Measurements from ENCODE around the gene TMX2. TPM values are rescaled to one million over a fixed set of nuclear protein-coding genes. Genes with fewer than 3 reads are reported as not detected.
"Not testable (repeated sequence)": the region's sequence is repeated elsewhere in the genome, so short reads cannot be mapped to it uniquely, and the experiment has no call there.

The TMX2 gene
- total and polyA plus RNA-seq, 5 donors from 2014 or later, result 33.3 to 92.4 (median 68.7) TPM

GRCh38 chr11:57675176-57675941, 37.0 kb upstream of the TMX2 start:
- no peaks in the 10 kb centered on the region for H3K9me3 Mint-ChIP-seq
- no peaks in the 10 kb centered on the region for H3K9me3 ChIP-seq (ENCODE audit: control insufficient read depth in 2 of 2, low read length in 2 of 2)
- no peaks in the 10 kb centered on the region for H3K27me3 ChIP-seq (ENCODE audit: control insufficient read depth, insufficient read depth, low read length)
- ATAC-seq (ENCODE audit: low read depth in 2 of 2) (no peak), DNase-seq (no peak)
- no peaks in the 10 kb centered on the region for H3K27me3 Mint-ChIP-seq
- no peak overlapping the region for H3K27ac ChIP-seq (ENCODE audit: insufficient read depth, low read length, poor library complexity, severe bottlenecking)
- H3K36me3 Mint-ChIP-seq, result peaks cover 29% of the 10 kb centered on the region
- H3K4me3 Mint-ChIP-seq, result peak overlapping the region in 2 of 4 donors; percentile 6 to 11
- H3K4me1 ChIP-seq (ENCODE audit: control insufficient read depth, insufficient read depth, low read length, poor library complexity, severe bottlenecking), result peaks cover 46% of the 10 kb centered on the region
- peaks cover 18 to 86% (median 68%) of the 10 kb centered on the region in 4 donors for H3K4me1 Mint-ChIP-seq
- H3K27ac Mint-ChIP-seq, result peak overlapping the region; percentile 30 to 55 (median 38)
- peak overlapping the region; percentile 30 for H3K4me3 ChIP-seq (ENCODE audit: low read depth, low read length)
- H3K36me3 ChIP-seq (ENCODE audit: control insufficient read depth, insufficient read depth, low read length), result peaks cover 58% of the 10 kb centered on the region

- DNase-seq, result no peak
- Mint-ChIP-seq H3K9me3 (no peaks in the 10 kb centered on the region), H3K36me3 (peaks cover 37% of the 10 kb centered on the region), H3K4me3 (no peak overlapping the region), H3K4me1 (peaks cover 32 to 74% (median 64%) of the 10 kb centered on the region in 4 donors), H3K27ac (no peak overlapping the region), H3K27me3 (no peaks in the 10 kb centered on the region)
- H3K27me3 ChIP-seq (ENCODE audit: control insufficient read depth, insufficient read depth, low read length), result no peaks in the 10 kb centered on the region
- no peaks in the 10 kb centered on the region for H3K9me3 ChIP-seq (ENCODE audit: control insufficient read depth in 2 of 2, low read length in 2 of 2)
- H3K36me3 ChIP-seq (ENCODE audit: control insufficient read depth, insufficient read depth, low read length), result peaks cover 62% of the 10 kb centered on the region
- ATAC-seq (ENCODE audit: low read depth in 2 of 2), result no peak
- H3K4me3 ChIP-seq (ENCODE audit: low read depth, low read length), result no peak overlapping the region
- H3K4me1 ChIP-seq (ENCODE audit: control insufficient read depth, insufficient read depth, low read length, poor library complexity, severe bottlenecking), result peaks cover 34% of the 10 kb centered on the region
- no peak overlapping the region for H3K27ac ChIP-seq (ENCODE audit: insufficient read depth, low read length, poor library complexity, severe bottlenecking)
Measured at GRCh38 chr11:57679396-57679795, 33.0 kb upstream of the TMX2 start.

- ATAC-seq (ENCODE audit: low read depth in 2 of 2) (no peak), DNase-seq (no peak)
- H3K27me3 ChIP-seq (ENCODE audit: control insufficient read depth, insufficient read depth, low read length), result no peaks in the 10 kb centered on the region
- Mint-ChIP-seq H3K27me3 (no peaks in the 10 kb centered on the region), H3K36me3 (peaks cover 36% of the 10 kb centered on the region), H3K4me1 (peaks cover 30 to 64% (median 54%) of the 10 kb centered on the region in 4 donors), H3K9me3 (no peaks in the 10 kb centered on the region), H3K4me3 (peak overlapping the region in 2 of 4 donors; percentile 57 to 83), H3K27ac (peak overlapping the region in 2 of 3 donors; percentile 39 to 60)
- H3K4me3 ChIP-seq (ENCODE audit: low read depth, low read length), result peak overlapping the region; percentile 7
- no peaks in the 10 kb centered on the region for H3K9me3 ChIP-seq (ENCODE audit: control insufficient read depth in 2 of 2, low read length in 2 of 2)
- H3K4me1 ChIP-seq (ENCODE audit: control insufficient read depth, insufficient read depth, low read length, poor library complexity, severe bottlenecking), result peaks cover 24% of the 10 kb centered on the region
- H3K27ac ChIP-seq (ENCODE audit: insufficient read depth, low read length, poor library complexity, severe bottlenecking), result no peak overlapping the region
- H3K36me3 ChIP-seq (ENCODE audit: control insufficient read depth, insufficient read depth, low read length), result peaks cover 62% of the 10 kb centered on the region
Measured at GRCh38 chr11:57680552-57680874, 31.9 kb upstream of the TMX2 start.

- ATAC-seq (ENCODE audit: low read depth in 2 of 2), result no peak
- Histone ChIP-seq H3K4me3 (ENCODE audit: low read depth, low read length) (peak overlapping the region; percentile 7), H3K27me3 (ENCODE audit: control insufficient read depth, insufficient read depth, low read length) (no peaks in the 10 kb centered on the region), H3K27ac (ENCODE audit: insufficient read depth, low read length, poor library complexity, severe bottlenecking) (no peak overlapping the region), H3K9me3 (ENCODE audit: control insufficient read depth in 2 of 2, low read length in 2 of 2) (no peaks in the 10 kb centered on the region), H3K4me1 (ENCODE audit: control insufficient read depth, insufficient read depth, low read length, poor library complexity, severe bottlenecking) (peaks cover 23% of the 10 kb centered on the region), H3K36me3 (ENCODE audit: control insufficient read depth, insufficient read depth, low read length) (peaks cover 62% of the 10 kb centered on the region)
- Mint-ChIP-seq H3K36me3 (peaks cover 31% of the 10 kb centered on the region), H3K4me3 (no peak overlapping the region), H3K27me3 (no peaks in the 10 kb centered on the region), H3K9me3 (no peaks in the 10 kb centered on the region), H3K27ac (peak overlapping the region in 2 of 3 donors; percentile 39 to 60), H3K4me1 (peaks cover 28 to 58% (median 48%) of the 10 kb centered on the region in 4 donors)
- no peak for DNase-seq
Measured at GRCh38 chr11:57681168-57681567, 31.2 kb upstream of the TMX2 start.

- not testable (repeated sequence) for DNase-seq; H3K27ac ChIP-seq (ENCODE audit: insufficient read depth, low read length, poor library complexity, severe bottlenecking); H3K27ac Mint-ChIP-seq; H3K9me3 ChIP-seq (ENCODE audit: control insufficient read depth in 2 of 2, low read length in 2 of 2); H3K27me3 Mint-ChIP-seq; ATAC-seq (ENCODE audit: low read depth in 2 of 2); H3K9me3 Mint-ChIP-seq; H3K4me1 Mint-ChIP-seq; H3K4me3 ChIP-seq (ENCODE audit: low read depth, low read length); H3K27me3 ChIP-seq (ENCODE audit: control insufficient read depth, insufficient read depth, low read length); H3K4me3 Mint-ChIP-seq; H3K4me1 ChIP-seq (ENCODE audit: control insufficient read depth, insufficient read depth, low read length, poor library complexity, severe bottlenecking)
- H3K36me3 Mint-ChIP-seq, result peaks cover 33% of the 10 kb centered on the region
- H3K36me3 ChIP-seq (ENCODE audit: control insufficient read depth, insufficient read depth, low read length), result peaks cover 90% of the 10 kb centered on the region
Measured at GRCh38 chr11:57690474-57690873, 21.9 kb upstream of the TMX2 start.

- H3K27me3 ChIP-seq (ENCODE audit: control insufficient read depth, insufficient read depth, low read length), result no peaks in the 10 kb centered on the region
- no peaks in the 10 kb centered on the region for H3K4me1 ChIP-seq (ENCODE audit: control insufficient read depth, insufficient read depth, low read length, poor library complexity, severe bottlenecking)
- Mint-ChIP-seq H3K27me3 (no peaks in the 10 kb centered on the region), H3K4me3 (no peak overlapping the region), H3K4me1 (no peaks in the 10 kb centered on the region), H3K36me3 (peaks cover 34% of the 10 kb centered on the region), H3K27ac (no peak overlapping the region), H3K9me3 (no peaks in the 10 kb centered on the region)
- no peak for DNase-seq
- H3K4me3 ChIP-seq (ENCODE audit: low read depth, low read length), result no peak overlapping the region
- H3K9me3 ChIP-seq (ENCODE audit: control insufficient read depth in 2 of 2, low read length in 2 of 2), result no peaks in the 10 kb centered on the region
- no peak overlapping the region for H3K27ac ChIP-seq (ENCODE audit: insufficient read depth, low read length, poor library complexity, severe bottlenecking)
- H3K36me3 ChIP-seq (ENCODE audit: control insufficient read depth, insufficient read depth, low read length), result peaks cover 77% of the 10 kb centered on the region
- no peak for ATAC-seq (ENCODE audit: low read depth in 2 of 2)
Measured at GRCh38 chr11:57698843-57699365, 13.5 kb upstream of the TMX2 start.

- no peak overlapping the region for H3K4me3 ChIP-seq (ENCODE audit: low read depth, low read length)
- no peaks in the 10 kb centered on the region for H3K9me3 ChIP-seq (ENCODE audit: control insufficient read depth in 2 of 2, low read length in 2 of 2)
- ATAC-seq (ENCODE audit: low read depth in 2 of 2) (no peak), DNase-seq (no peak)
- no peaks in the 10 kb centered on the region for H3K4me1 ChIP-seq (ENCODE audit: control insufficient read depth, insufficient read depth, low read length, poor library complexity, severe bottlenecking)
- no peak overlapping the region for H3K27ac ChIP-seq (ENCODE audit: insufficient read depth, low read length, poor library complexity, severe bottlenecking)
- Mint-ChIP-seq H3K4me1 (peaks cover 0 to 2% (median 0%) of the 10 kb centered on the region in 4 donors), H3K9me3 (no peaks in the 10 kb centered on the region), H3K27me3 (no peaks in the 10 kb centered on the region), H3K4me3 (peak overlapping the region in 1 of 4 donors; percentile 25), H3K36me3 (peaks cover 41% of the 10 kb centered on the region), H3K27ac (no peak overlapping the region)
- H3K27me3 ChIP-seq (ENCODE audit: control insufficient read depth, insufficient read depth, low read length), result no peaks in the 10 kb centered on the region
- H3K36me3 ChIP-seq (ENCODE audit: control insufficient read depth, insufficient read depth, low read length), result peaks cover 77% of the 10 kb centered on the region
Measured at GRCh38 chr11:57699813-57700212, 12.6 kb upstream of the TMX2 start.

- peaks cover 77% of the 10 kb centered on the region for H3K36me3 ChIP-seq (ENCODE audit: control insufficient read depth, insufficient read depth, low read length)
- peaks cover 43% of the 10 kb centered on the region for H3K36me3 Mint-ChIP-seq
Measured at GRCh38 chr11:57700425-57700824, 12.0 kb upstream of the TMX2 start.

More at GRCh38 chr11:57700425-57700824, 12.0 kb upstream of the TMX2 start:
- Mint-ChIP-seq H3K27ac (no peak overlapping the region), H3K4me3 (no peak overlapping the region), H3K4me1 (peaks cover 0 to 4% (median 0%) of the 10 kb centered on the region in 4 donors), H3K9me3 (no peaks in the 10 kb centered on the region), H3K27me3 (no peaks in the 10 kb centered on the region)
- Histone ChIP-seq H3K27me3 (ENCODE audit: control insufficient read depth, insufficient read depth, low read length) (no peaks in the 10 kb centered on the region), H3K27ac (ENCODE audit: insufficient read depth, low read length, poor library complexity, severe bottlenecking) (no peak overlapping the region), H3K9me3 (ENCODE audit: control insufficient read depth in 2 of 2, low read length in 2 of 2) (no peaks in the 10 kb centered on the region), H3K4me1 (ENCODE audit: control insufficient read depth, insufficient read depth, low read length, poor library complexity, severe bottlenecking) (no peaks in the 10 kb centered on the region), H3K4me3 (ENCODE audit: low read depth, low read length) (no peak overlapping the region)
- no peak for DNase-seq
- ATAC-seq (ENCODE audit: low read depth in 2 of 2), result no peak

Data from CD4-positive, CD25-positive, alpha-beta regulatory T cell (primary cell).